ENCODE measurements around the gene DTNBP1.

DTNBP1 gene

DNA sequence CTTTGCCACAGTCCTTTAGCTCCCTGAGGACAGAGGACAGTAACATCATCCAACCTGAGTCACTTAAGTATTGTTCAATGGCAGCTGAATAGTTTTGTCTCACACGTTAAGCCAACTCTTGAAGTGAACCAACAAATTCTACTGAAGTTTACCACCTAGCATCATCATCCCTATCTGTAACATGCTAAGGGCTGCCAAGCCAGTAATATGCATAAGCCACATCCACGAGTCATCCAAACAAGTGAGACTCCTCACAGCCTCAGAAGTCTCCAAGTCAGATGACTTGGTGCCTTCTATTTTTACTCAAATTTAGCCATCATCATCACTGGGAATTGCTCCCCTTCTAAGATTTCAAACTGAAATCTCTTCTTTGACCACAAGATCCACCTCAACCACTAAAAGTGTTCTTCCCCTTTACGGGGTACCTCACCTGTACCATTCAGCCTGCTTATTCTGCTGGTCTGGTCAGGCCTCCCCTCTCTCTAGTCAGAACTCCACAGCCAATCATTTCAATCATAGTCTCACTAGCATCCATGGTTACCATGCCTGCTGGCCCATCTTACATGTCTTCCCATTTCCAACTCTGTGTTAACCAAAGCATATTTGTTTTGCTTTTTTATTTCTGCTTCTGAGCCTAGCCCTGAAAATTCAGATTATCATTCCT lies 73.7 kb downstream of the DTNBP1 start:
- TF ChIP-seq, protein P1, sequence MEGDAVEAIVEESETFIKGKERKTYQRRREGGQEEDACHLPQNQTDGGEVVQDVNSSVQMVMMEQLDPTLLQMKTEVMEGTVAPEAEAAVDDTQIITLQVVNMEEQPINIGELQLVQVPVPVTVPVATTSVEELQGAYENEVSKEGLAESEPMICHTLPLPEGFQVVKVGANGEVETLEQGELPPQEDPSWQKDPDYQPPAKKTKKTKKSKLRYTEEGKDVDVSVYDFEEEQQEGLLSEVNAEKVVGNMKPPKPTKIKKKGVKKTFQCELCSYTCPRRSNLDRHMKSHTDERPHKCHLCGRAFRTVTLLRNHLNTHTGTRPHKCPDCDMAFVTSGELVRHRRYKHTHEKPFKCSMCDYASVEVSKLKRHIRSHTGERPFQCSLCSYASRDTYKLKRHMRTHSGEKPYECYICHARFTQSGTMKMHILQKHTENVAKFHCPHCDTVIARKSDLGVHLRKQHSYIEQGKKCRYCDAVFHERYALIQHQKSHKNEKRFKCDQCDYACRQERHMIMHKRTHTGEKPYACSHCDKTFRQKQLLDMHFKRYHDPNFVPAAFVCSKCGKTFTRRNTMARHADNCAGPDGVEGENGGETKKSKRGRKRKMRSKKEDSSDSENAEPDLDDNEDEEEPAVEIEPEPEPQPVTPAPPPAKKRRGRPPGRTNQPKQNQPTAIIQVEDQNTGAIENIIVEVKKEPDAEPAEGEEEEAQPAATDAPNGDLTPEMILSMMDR (IDR thresholded peaks at IDR 0.05; ENCODE audit: borderline replicate concordance, control extremely low read depth, extremely low read depth, insufficient read depth, missing control alignments) = no peak
- DNase-seq (ENCODE audit: low spot score) = no peak
- in situ Hi-C loops (cut with MboI; ENCODE audit: low sequenced_read_pairs, unreplicated experiment) = no loop called here

DNA sequence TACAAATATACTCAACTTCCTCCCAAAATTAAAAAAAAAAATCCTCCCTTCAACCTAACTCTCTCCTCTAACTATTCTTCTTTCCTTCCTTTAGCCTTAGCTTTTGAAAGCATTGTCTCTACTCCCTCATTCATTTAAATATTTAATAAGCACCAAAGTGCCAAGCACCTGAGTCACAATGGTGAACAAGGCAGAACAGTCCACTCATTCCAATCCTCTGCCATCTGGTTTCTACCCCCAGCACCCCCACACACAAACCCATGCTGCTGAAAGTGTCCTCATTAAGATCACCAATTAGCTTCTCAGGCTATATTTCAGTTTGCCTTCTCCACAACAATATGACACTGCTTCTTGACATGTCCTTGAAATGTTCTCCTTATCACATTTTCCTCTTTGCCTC lies 76.3 kb downstream of the DTNBP1 start:
- no peak for DNase-seq (ENCODE audit: low spot score)
- in situ Hi-C loops (cut with MboI; ENCODE audit: low sequenced_read_pairs, unreplicated experiment) = no loop called here
- TF ChIP-seq, protein P1 (IDR thresholded peaks at IDR 0.05; ENCODE audit: borderline replicate concordance, control extremely low read depth, extremely low read depth, insufficient read depth, missing control alignments) = no peak

DNA sequence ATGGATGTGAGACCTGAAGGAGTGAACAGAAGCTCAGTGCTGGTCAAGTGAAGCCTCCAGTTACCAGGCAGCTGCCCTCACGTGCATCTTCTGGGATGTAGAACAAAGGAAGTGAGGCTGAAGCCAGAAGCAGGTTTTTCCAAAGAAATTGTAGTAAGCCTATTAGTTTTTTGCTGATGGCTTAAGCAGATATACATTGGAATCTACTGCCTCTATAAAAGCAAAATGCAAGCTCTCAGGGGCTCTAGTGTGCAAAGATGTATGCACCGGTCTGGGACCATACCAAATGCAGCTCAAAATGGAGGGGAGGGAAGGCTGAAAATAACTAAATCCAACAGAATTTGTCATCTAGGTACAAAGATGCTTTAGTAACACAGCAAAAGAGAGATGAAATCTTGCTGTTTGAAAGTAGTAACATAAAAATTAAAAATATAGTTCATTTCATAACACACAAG lies 77.0 kb downstream of the DTNBP1 start:
- TF ChIP-seq, protein P1 (IDR thresholded peaks at IDR 0.05; ENCODE audit: borderline replicate concordance, control extremely low read depth, extremely low read depth, insufficient read depth, missing control alignments) = no peak
- in situ Hi-C loops (cut with MboI; ENCODE audit: low sequenced_read_pairs, unreplicated experiment) = no loop called here
- DNase-seq (ENCODE audit: low spot score) = no peak

DNA sequence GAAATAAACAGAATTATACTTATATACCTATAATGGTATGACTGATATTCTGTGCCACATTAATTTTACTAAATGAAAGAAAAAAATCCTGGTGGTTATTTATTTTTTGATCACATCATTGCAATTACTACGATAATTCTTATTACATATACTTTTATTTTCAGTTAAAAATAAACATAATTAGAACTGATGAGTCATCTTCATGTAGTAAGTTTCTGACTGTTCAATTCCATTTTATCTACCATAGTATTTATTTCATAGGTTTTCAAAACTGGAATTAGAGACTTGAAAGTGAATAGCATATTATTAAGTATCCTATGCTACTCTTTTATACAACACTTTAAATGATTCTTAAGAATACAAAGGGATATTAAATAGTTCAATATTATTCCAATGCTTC lies 80.3 kb downstream of the DTNBP1 start:
- TF ChIP-seq, protein P1 (IDR thresholded peaks at IDR 0.05; ENCODE audit: borderline replicate concordance, control extremely low read depth, extremely low read depth, insufficient read depth, missing control alignments) = no peak
- in situ Hi-C loops (cut with MboI; ENCODE audit: low sequenced_read_pairs, unreplicated experiment) = no loop called here
- no peak for DNase-seq (ENCODE audit: low spot score)

DNA sequence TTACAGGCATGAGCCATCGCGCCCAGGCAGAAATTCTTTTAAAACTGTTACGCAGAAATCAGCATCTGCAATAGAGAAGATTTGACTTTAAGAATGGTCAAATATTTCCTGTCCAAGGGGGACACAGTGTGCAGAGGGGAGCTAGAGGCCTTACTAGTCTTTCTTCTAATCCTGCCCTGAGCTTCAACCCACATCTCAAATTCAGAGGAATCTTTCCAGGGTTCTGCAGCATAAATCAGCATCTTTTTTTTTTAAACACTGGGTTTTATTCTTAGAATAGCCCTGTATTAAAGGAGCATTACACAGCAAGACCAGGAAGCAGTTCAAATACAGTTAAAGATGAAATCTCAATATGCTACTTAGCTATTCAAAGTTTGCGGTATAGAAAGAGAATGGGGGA lies 81.1 kb downstream of the DTNBP1 start:
- TF ChIP-seq, protein P1 (IDR thresholded peaks at IDR 0.05; ENCODE audit: borderline replicate concordance, control extremely low read depth, extremely low read depth, insufficient read depth, missing control alignments) = no peak
- in situ Hi-C loops (cut with MboI; ENCODE audit: low sequenced_read_pairs, unreplicated experiment) = no loop called here
- no peak for DNase-seq (ENCODE audit: low spot score)

DNA sequence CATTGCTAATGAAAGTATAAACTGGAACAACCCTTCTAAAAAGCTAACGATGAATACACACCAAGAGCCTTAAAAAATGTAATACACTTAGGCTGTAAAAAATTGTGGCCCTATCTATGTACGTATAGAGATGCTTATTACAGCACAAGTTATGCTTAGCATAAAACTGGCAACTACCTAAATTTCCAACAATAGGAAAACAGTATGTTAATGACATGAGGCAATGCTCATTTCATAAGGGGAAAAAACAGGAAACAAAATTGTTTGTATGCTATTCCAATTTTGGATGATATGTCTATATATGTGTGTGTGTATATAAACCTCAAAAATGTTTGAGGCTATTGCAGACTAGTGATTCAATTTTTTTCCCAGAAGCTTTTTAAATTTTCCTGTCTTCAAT lies 82.5 kb downstream of the DTNBP1 start:
- in situ Hi-C loops (cut with MboI; ENCODE audit: low sequenced_read_pairs, unreplicated experiment) = no loop called here
- TF ChIP-seq, protein P1 (IDR thresholded peaks at IDR 0.05; ENCODE audit: borderline replicate concordance, control extremely low read depth, extremely low read depth, insufficient read depth, missing control alignments) = no peak
- no peak for DNase-seq (ENCODE audit: low spot score)

All from GM13976 (cell line).